Cardiac muscle cell (in vitro differentiated cells and primary cell): Measurements from ENCODE around the gene LIN7B. TPM values are rescaled to one million over a fixed set of nuclear protein-coding genes. Genes with fewer than 3 reads are reported as not detected.
"Not testable (repeated sequence)": the region's sequence is repeated elsewhere in the genome, so short reads cannot be mapped to it uniquely, and the experiment has no call there.

ENCODE experiments used
- DNase-seq, 2 donors: peaks; one replicate each; pipeline versions ENCODE4 v3.0.0 to v3.0.0-alpha.2; 2010 to 2017; ENCODE audit warnings: low read depth in 1 of 2, low spot score in 1 of 2
- H3K27ac ChIP-seq: fragments of 200-600 bp; sonication (generic); 2 replicates; pipeline ENCODE4 v1.5.1; 2016
- H3K27me3 ChIP-seq: fragments of 200-600 bp; sonication (generic); 2 replicates; pipeline ENCODE4 v1.6.0; 2016; ENCODE audit warnings: control low read depth
- H3K36me3 ChIP-seq: fragments of 200-600 bp; sonication (generic); 2 replicates; pipeline ENCODE4 v1.5.1; 2016; ENCODE audit warnings: control low read depth
- H3K4me1 ChIP-seq: fragments of 200-600 bp; sonication (generic); 2 replicates; pipeline ENCODE4 v1.8.1; 2017; ENCODE audit warnings: low read depth, mild to moderate bottlenecking, mixed run types
- H3K4me3 ChIP-seq: fragments of 200-600 bp; sonication (generic); 2 replicates; pipeline ENCODE4 v1.5.1; 2016; ENCODE audit warnings: mild to moderate bottlenecking
- H3K9me3 ChIP-seq: fragments of 200-600 bp; sonication (generic); 2 replicates; pipeline ENCODE4 v1.5.1; 2017; ENCODE audit warnings: low read depth, mild to moderate bottlenecking, control low read depth
- CTCF ChIP-seq: IDR thresholded peaks from 2 replicates; pipeline ENCODE4 v1.5.1; 2012; ENCODE audit warnings: low read depth, mild to moderate bottlenecking, low read length
- polyA plus RNA-seq: library from polyadenylated mRNA; unstranded; fragments of >200 nt; fragmentation: Nextera tagmentation; extraction: Ambion mirVana; gene quantifications from 2 replicates; pipeline ENCODE4 v1.2.1, GENCODE V29; 2016
- total RNA-seq: library from RNA; depleted of rRNA; stranded (reverse); fragments of >200 nt; gene quantifications from 2 replicates; pipeline ENCODE4 v1.2.3, GENCODE V29; 2016

LIN7B gene
- total and polyA plus RNA-seq, 2 experiments from 2014 or later = 20.0 to 37.8 TPM

GRCh38 chr19:49070416-49070815 lies 43.8 kb upstream of the LIN7B start:
- no peak for DNase-seq
- no peak for TF ChIP-seq CTCF
- H3K9me3 ChIP-seq = no peaks in the 10 kb centered on the region
- H3K4me1 ChIP-seq = peaks cover 32% of the 10 kb centered on the region
- H3K36me3 ChIP-seq = no peaks in the 10 kb centered on the region
- no peaks in the 10 kb centered on the region for H3K27me3 ChIP-seq
- H3K27ac ChIP-seq = no peak overlapping the region
- H3K4me3 ChIP-seq = no peak overlapping the region

- peak in 1 of 2 donors; percentile 66 for DNase-seq
- Histone ChIP-seq H3K36me3 (no peaks in the 10 kb centered on the region), H3K9me3 (no peaks in the 10 kb centered on the region), H3K4me3 (peak overlapping the region; percentile 8), H3K4me1 (peaks cover 16% of the 10 kb centered on the region), H3K27ac (no peak overlapping the region), H3K27me3 (no peaks in the 10 kb centered on the region)
- no peak for TF ChIP-seq CTCF
Measured at GRCh38 chr19:49071860-49072547, 42.2 kb upstream of the LIN7B start.

GRCh38 chr19:49073514-49074378 lies 40.4 kb upstream of the LIN7B start:
- Histone ChIP-seq H3K9me3 (no peaks in the 10 kb centered on the region), H3K27ac (peak overlapping the region; percentile 67), H3K4me1 (peaks cover 8% of the 10 kb centered on the region), H3K4me3 (no peak overlapping the region), H3K27me3 (no peaks in the 10 kb centered on the region), H3K36me3 (no peaks in the 10 kb centered on the region)
- DNase-seq = peak in 1 of 2 donors; percentile 81
- TF ChIP-seq CTCF = peak; percentile 28

- not testable (repeated sequence) for H3K36me3 ChIP-seq, H3K27ac ChIP-seq, H3K4me3 ChIP-seq, H3K4me1 ChIP-seq, H3K9me3 ChIP-seq, H3K27me3 ChIP-seq
- peak; percentile 67 to 75 for DNase-seq
- TF ChIP-seq CTCF = peak; percentile 62
Measured at GRCh38 chr19:49074869-49075268, 39.3 kb upstream of the LIN7B start.

GRCh38 chr19:49080392-49080791 lies 33.8 kb upstream of the LIN7B start:
- TF ChIP-seq CTCF = no peak

More at GRCh38 chr19:49080392-49080791, 33.8 kb upstream of the LIN7B start:
- Histone ChIP-seq H3K4me3 (no peak overlapping the region), H3K9me3 (no peaks in the 10 kb centered on the region), H3K4me1 (no peaks in the 10 kb centered on the region), H3K27me3 (no peaks in the 10 kb centered on the region), H3K27ac (no peak overlapping the region), H3K36me3 (no peaks in the 10 kb centered on the region)
- no peak for DNase-seq
